Thyroid gland (tissue), 4 donors: ENCODE data around the gene TMEM259.

Experiments
- POLR2A ChIP-seq, 2 donors: fragments of 450-650 bp; IDR thresholded peaks; one replicate each; pipeline ENCODE4 v1.6.1; 2017; ENCODE audit warnings: antibody characterized with exemption in 2 of 2, mild to moderate bottlenecking in 2 of 2, moderate library complexity in 1 of 2
- TF ChIP-seq, protein P1 (sequence below), 6 experiments: fragments of 200-600 bp in 3 of 6; fragments of 450-650 bp in 3 of 6; sonication (generic) in 3 of 6; IDR thresholded peaks; one replicate each; pipeline ENCODE4 v1.5.1; 2016 to 2019; ENCODE audit warnings: antibody characterized with exemption in 6 of 6, mild to moderate bottlenecking in 2 of 6, inconsistent platforms in 1 of 6, moderate library complexity in 1 of 6

DNA sequence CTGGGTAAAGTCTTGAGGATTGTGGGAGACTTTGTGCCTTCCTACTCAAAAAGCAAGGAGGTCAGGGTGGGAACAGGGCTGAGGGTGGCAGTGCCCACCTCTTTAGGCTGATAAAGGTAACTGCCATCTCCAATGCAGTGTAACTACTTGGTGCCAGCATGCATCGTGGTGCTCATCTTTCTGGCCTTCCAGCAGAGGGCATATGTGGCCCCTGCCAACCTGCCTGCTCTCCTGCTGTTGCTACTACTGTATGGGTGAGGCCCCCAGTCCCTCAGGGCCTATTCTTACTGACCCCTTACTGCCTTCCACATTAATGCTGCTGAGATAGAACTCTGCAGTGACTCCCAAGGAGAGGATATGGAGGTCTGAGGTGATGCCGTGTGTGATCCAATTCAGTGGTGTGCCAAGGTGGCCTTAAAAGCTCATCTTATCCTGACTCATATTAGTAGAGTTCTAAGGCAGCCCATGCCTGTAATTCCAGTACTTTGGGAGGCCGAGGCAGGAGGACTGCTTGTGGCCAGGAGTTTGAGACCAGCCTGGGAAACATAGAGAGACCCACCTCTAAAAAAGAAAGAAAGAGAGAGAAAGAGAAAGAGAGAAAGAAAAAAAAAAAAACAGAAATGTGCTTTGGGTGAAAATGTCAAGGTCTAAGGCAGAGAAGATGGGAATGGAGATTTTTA, 36.4 kb upstream of the TMEM259 start:
- TF ChIP-seq, protein P1, sequence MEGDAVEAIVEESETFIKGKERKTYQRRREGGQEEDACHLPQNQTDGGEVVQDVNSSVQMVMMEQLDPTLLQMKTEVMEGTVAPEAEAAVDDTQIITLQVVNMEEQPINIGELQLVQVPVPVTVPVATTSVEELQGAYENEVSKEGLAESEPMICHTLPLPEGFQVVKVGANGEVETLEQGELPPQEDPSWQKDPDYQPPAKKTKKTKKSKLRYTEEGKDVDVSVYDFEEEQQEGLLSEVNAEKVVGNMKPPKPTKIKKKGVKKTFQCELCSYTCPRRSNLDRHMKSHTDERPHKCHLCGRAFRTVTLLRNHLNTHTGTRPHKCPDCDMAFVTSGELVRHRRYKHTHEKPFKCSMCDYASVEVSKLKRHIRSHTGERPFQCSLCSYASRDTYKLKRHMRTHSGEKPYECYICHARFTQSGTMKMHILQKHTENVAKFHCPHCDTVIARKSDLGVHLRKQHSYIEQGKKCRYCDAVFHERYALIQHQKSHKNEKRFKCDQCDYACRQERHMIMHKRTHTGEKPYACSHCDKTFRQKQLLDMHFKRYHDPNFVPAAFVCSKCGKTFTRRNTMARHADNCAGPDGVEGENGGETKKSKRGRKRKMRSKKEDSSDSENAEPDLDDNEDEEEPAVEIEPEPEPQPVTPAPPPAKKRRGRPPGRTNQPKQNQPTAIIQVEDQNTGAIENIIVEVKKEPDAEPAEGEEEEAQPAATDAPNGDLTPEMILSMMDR (IDR thresholded peaks at IDR 0.05), result no peak
- no peak for TF ChIP-seq POLR2A (IDR thresholded peaks at IDR 0.05)
